Adrenal gland (tissue), 12 donors: ENCODE measurements around the gene ATOH8. TPM values are rescaled to one million over a fixed set of nuclear protein-coding genes. Genes with fewer than 3 reads are reported as not detected.
A peak's percentile ranks its signal among the peaks of the same experiment; 100 is the strongest.

Source experiments
- DNase-seq, 7 donors: peaks; one replicate each; pipeline ENCODE4 v3.0.0-alpha.2; 2019 to 2020
- H3K27ac ChIP-seq, 5 donors: fragments of 200-600 bp; sonication (generic) in 4 of 5; 1 replicate in 3 of 5; 2 replicates in 2 of 5; pipeline versions ENCODE4 v1.5.1 to v1.8.0; 2016 to 2020; ENCODE audit warnings: mild to moderate bottlenecking in 1 of 5
- H3K27me3 ChIP-seq: fragments of 200-600 bp; 2 replicates; pipeline ENCODE4 v1.8.0; 2021
- H3K36me3 ChIP-seq, 2 donors: fragments of 200-600 bp; replicated peaks in 1 of 2; 1 replicate in 1 of 2; 2 replicates in 1 of 2; pipeline versions ENCODE4 v1.5.1 to v1.8.0; 2018 to 2022
- H3K4me1 ChIP-seq, 2 donors: fragments of 200-600 bp; replicated peaks in 1 of 2; 1 replicate in 1 of 2; 2 replicates in 1 of 2; pipeline versions ENCODE4 v1.5.1 to v1.8.0; 2018 to 2021
- H3K4me3 ChIP-seq, 4 donors: fragments of 200-600 bp; sonication (generic) in 3 of 4; one replicate each; pipeline ENCODE4 v1.5.1; 2016 to 2018
- H3K9me3 ChIP-seq, 3 donors: fragments of 200-600 bp; sonication (generic) in 1 of 3; replicated peaks in 1 of 3; 1 replicate in 2 of 3; 2 replicates in 1 of 3; pipeline versions ENCODE4 v1.5.1 to v1.8.0; 2016 to 2021
- POLR2A ChIP-seq, 2 donors: fragments of 450-650 bp; IDR thresholded peaks; one replicate each; pipeline ENCODE4 v1.6.1; 2017; ENCODE audit warnings: antibody characterized with exemption in 2 of 2, mild to moderate bottlenecking in 2 of 2, moderate library complexity in 1 of 2
- WGBS, 4 donors: extraction: QIAGEN DNeasy Blood & Tissue Kit in 2 of 4; methylation state at CpG; one replicate each; pipeline versions ENCODE4 v1.1.5 to v1.1.7; 2013 to 2017; 5-methylcytosine and 5-hydroxymethylcytosine counted together
- intact Hi-C, 2 donors: fragments of 100-400 bp; cut with DNase I; formaldehyde crosslinking; loops; one replicate each; pipeline versions ENCODE4 v1.14.1 to v1.15.0; 2022 to 2023
- polyA plus RNA-seq, 3 donors: library from polyadenylated mRNA; stranded (reverse); fragments of 200-250 nt in 2 of 3; fragments of 350-450 nt in 1 of 3; fragmentation: Illumina TruSeq in 1 of 3; extraction: RNeasy Lipid Tissue Mini Kit (QIAGEN cat#74804) in 1 of 3; gene quantifications; one replicate each; pipeline ENCODE4 v1.2.3, GENCODE V29; 2013 to 2014
- total RNA-seq, 9 donors: library from RNA; depleted of rRNA in 4 of 9; stranded (reverse); fragments of >200 nt in 4 of 9; fragments of 120-200 nt in 1 of 9; fragmentation: NEBNext Ultra II Directional in 1 of 9; extraction: Animal tissue kit (Norgen Biotek cat#: 25700) in 1 of 9; gene quantifications; one replicate each; pipeline versions ENCODE4 v1.1.0 to v1.2.4, GENCODE V29; 2013 to 2023
- TF ChIP-seq, protein P1 (sequence below), 6 experiments: fragments of 450-650 bp in 4 of 6; fragments of 200-600 bp in 2 of 6; sonication (generic) in 1 of 6; IDR thresholded peaks; 1 replicate in 5 of 6; 2 replicates in 1 of 6; pipeline versions ENCODE4 v1.5.1 to v1.8.0; 2016 to 2021; ENCODE audit warnings: antibody characterized with exemption in 6 of 6, mild to moderate bottlenecking in 2 of 6, moderate library complexity in 1 of 6
- donor health status: healthy with polysubstance abuse.
- donor health status: Bipolar disorder and iron deficiency.
- donor health status: DM: yes; HTN: yes; CAD: no.
- donor health status: DM: no; HTN: no; CAD: no.
- donor health status: DM: no; HTN: no; CAD: no.
- donor health status: DM: yes; HTN: yes; CAD: no.

ATOH8 gene
- total and polyA plus RNA-seq, 12 donors, result 0.88 to 44.0 (median 6.0) TPM

DNA sequence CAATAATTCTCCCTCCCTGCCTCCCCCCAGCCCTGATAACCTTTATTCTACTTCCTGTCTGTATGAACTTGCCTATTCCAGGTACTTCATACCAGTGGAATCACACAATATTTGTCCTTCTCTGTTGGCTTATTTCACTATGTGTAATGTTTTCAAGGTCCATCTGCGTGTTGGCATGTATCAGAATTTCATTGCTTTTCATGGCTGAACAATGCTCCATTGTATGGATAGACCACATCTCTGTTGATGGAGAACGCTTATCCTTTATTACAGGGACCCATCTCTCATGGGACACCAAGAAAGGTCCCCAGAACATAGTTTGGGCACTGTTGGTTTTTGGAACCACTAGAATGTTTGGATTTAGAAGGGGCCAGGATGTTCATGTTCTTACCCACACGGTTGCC lies 40.2 kb downstream of the ATOH8 start:
- 80 to 86% (median 83%) methylated on average over 3 of the region's 3 CpGs for WGBS, 4 donors
- no peaks in the 10 kb centered on the region for H3K9me3 ChIP-seq
- H3K27me3 ChIP-seq, result no peaks in the 10 kb centered on the region
- peak overlapping the region in 1 of 5 donors; percentile 69 for H3K27ac ChIP-seq
- H3K36me3 ChIP-seq, result no peaks in the 10 kb centered on the region
- DNase-seq, result no peak
- intact Hi-C loops, result no loop called here
- TF ChIP-seq POLR2A (IDR thresholded peaks at IDR 0.05), result no peak
- TF ChIP-seq, protein P1, sequence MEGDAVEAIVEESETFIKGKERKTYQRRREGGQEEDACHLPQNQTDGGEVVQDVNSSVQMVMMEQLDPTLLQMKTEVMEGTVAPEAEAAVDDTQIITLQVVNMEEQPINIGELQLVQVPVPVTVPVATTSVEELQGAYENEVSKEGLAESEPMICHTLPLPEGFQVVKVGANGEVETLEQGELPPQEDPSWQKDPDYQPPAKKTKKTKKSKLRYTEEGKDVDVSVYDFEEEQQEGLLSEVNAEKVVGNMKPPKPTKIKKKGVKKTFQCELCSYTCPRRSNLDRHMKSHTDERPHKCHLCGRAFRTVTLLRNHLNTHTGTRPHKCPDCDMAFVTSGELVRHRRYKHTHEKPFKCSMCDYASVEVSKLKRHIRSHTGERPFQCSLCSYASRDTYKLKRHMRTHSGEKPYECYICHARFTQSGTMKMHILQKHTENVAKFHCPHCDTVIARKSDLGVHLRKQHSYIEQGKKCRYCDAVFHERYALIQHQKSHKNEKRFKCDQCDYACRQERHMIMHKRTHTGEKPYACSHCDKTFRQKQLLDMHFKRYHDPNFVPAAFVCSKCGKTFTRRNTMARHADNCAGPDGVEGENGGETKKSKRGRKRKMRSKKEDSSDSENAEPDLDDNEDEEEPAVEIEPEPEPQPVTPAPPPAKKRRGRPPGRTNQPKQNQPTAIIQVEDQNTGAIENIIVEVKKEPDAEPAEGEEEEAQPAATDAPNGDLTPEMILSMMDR (IDR thresholded peaks at IDR 0.05), result no peak
- peaks cover 12 to 18% of the 10 kb centered on the region in 2 donors for H3K4me1 ChIP-seq
- no peak overlapping the region for H3K4me3 ChIP-seq

DNA sequence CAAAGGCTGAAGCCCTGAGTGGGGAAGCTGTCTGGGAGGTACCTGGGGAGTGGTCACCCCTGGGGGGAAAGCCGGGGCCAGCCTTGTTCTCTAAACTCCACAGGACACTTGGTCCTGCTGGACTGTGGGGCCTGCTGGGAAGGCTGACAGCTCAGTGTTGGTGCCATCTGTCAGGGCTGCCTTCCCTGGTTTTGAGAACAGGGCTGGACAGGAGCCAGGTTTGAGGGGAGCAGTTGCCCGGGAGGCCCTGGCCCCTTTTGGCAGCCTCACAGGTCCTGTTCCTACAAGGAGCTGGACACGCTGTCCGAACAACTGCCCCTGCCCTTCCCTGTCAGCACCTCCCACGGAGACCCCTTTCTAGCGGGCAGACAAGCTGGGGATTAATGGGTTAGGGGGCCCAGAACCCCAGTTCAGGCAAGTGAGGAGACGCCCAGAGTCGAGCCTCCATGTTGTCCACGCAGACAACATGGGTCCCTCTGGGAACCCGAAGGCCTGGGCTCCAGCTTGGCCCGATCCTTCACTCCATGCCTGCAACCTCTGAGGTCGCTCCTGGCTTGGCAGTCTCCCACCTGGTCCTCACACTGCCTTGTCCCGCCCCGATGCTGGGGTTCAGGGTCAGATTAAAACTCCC lies 40.8 kb downstream of the ATOH8 start:
- intact Hi-C loops, result loop anchor here in 1 of 2 donors (5.0 kb wide), 1 partner anchor 47 kb away; no protein-coding TSS in a partner anchor
- no peak overlapping the region for H3K4me3 ChIP-seq
- H3K27me3 ChIP-seq, result no peaks in the 10 kb centered on the region
- TF ChIP-seq, protein P1 (IDR thresholded peaks at IDR 0.05), result no peak
- TF ChIP-seq POLR2A (IDR thresholded peaks at IDR 0.05), result no peak
- WGBS, 4 donors, result 66 to 86% (median 83%) methylated on average over 3 to 14 of the region's 14 CpGs
- no peaks in the 10 kb centered on the region for H3K36me3 ChIP-seq
- no peaks in the 10 kb centered on the region for H3K9me3 ChIP-seq
- H3K4me1 ChIP-seq, result peaks cover 12 to 18% of the 10 kb centered on the region in 2 donors
- peak overlapping the region in 2 of 5 donors; percentile 34 to 69 for H3K27ac ChIP-seq
- DNase-seq, result no peak

DNA sequence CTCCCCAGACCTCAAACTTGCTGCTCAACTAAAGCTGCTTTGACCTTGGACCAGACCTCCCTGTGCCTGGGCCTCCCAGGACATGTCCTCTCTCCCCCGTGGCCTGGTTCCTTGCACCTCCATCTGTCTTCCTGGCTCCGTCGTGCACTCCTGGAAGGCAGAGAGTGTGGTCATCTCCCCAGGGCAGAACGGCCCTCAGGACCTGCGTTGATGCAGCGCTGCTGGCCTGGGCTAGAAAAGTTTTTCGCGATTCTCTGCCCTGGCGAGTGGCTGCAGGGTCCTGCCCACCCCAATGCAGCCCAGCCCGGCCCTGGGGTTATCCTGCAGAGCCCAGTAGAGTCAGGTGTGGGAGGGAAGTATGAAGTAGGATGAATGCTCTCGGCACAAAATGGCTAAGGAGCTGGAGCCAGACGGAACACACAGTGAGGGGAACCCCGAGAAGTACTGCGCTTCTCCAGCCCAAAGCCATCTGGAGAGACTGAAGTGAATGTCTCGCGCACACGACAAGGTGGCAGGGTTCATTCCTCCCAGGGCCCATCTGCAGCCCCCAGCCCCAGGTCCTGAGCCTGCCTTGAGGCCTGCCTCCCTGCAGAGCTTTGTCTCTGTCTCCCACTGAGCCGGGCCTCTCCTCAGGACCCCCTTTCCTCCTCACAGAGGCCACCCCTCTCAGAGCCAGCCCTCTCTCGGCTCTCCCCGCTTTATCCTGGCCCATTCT lies 41.7 kb downstream of the ATOH8 start:
- whole genome bisulfite sequencing, 4 donors, result 76 to 89% (median 86%) methylated on average over 8 to 20 of the region's 20 CpGs
- no peak for DNase-seq
- TF ChIP-seq, protein P1 (IDR thresholded peaks at IDR 0.05), result no peak
- no peak for TF ChIP-seq POLR2A (IDR thresholded peaks at IDR 0.05)
- Histone ChIP-seq H3K4me3 (no peak overlapping the region), H3K4me1 (peaks cover 12 to 18% of the 10 kb centered on the region in 2 donors), H3K27ac (peak overlapping the region in 2 of 5 donors; percentile 34 to 69), H3K9me3 (no peaks in the 10 kb centered on the region), H3K36me3 (no peaks in the 10 kb centered on the region), H3K27me3 (no peaks in the 10 kb centered on the region)
- intact Hi-C loops, result loop anchor here in 1 of 2 donors (5.0 kb wide), 1 partner anchor 48 kb away; no protein-coding TSS in a partner anchor

DNA sequence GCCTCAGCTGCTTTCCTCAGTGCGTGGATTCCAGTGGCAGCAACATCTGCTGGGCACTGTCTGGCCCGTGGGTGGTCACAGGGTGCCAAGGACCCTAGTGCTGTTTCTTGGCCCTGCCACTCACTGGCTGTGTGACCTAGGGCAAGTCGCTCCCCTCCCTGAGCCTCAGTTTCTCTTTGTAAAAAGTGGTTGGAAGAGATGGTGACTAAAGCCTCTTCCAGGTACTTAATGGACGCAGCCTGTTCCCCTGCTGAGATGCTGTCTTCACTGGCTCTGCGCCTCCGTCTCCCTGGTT lies 42.2 kb downstream of the ATOH8 start:
- Histone ChIP-seq H3K4me3 (no peak overlapping the region), H3K9me3 (no peaks in the 10 kb centered on the region), H3K27ac (peak overlapping the region in 2 of 5 donors; percentile 34 to 69), H3K36me3 (no peaks in the 10 kb centered on the region), H3K27me3 (no peaks in the 10 kb centered on the region), H3K4me1 (peaks cover 12 to 18% of the 10 kb centered on the region in 2 donors)
- no peak for DNase-seq
- intact Hi-C loops, result loop anchor here in 1 of 2 donors (5.0 kb wide), 1 partner anchor 49 kb away; no protein-coding TSS in a partner anchor
- TF ChIP-seq POLR2A (IDR thresholded peaks at IDR 0.05), result no peak
- TF ChIP-seq, protein P1 (IDR thresholded peaks at IDR 0.05), result no peak
- WGBS, 4 donors, result 83 to 91% (median 84%) methylated on average over 5 to 6 of the region's 6 CpGs
